Dedifferentiated amniotic fluid mesenchymal stem cell (primary cell): Measurements from ENCODE around the gene TRIM50.
"Not testable (repeated sequence)": the region's sequence is repeated elsewhere in the genome, so short reads cannot be mapped to it uniquely, and the experiment has no call there.

Source experiments
- DNase-seq: peaks from one replicate; pipeline ENCODE4 v3.0.0-alpha.2; 2016; ENCODE audit errors: extremely low spot score

The TRIM50 gene

DNA sequence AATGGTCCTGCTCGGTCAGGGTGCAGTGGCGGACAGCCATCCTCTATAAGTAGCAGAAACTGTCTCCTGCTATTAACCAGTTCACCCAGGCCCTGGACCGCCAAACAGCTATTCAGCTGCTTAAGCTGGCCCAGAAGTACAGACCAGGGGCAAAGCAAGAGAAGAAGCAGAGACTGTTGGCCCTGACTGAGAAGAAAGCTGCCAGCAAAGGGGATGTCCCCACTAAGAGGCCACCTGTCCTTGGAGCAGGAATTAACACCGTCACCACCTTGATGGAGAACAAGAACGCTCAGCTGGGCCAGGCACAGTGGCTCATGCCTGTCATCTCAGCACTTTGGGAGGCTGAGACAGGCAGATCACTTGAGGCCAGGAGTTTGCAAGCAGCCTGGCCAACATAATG, 13.6 kb downstream of the TRIM50 start:
- DNase-seq: no peak

DNA sequence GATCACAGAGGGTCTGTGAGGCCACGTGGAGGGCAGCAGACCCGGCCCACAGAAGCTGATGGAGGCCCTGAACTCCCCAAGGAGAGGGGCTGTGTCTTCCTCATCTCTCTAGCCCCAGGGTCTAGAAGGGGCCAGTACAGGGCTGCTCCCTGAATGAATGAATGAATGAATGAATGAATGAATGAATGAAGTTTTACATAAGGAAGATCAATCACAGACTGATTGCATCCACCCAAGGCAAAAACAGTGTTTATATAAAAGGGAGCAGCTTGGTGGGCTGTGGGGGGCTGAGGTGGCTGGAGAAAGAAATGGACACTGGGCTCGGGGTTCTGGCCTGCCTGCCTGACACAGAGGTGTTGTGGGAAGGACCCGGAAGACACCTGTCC, 14.4 kb downstream of the TRIM50 start:
- no peak for DNase-seq

DNA sequence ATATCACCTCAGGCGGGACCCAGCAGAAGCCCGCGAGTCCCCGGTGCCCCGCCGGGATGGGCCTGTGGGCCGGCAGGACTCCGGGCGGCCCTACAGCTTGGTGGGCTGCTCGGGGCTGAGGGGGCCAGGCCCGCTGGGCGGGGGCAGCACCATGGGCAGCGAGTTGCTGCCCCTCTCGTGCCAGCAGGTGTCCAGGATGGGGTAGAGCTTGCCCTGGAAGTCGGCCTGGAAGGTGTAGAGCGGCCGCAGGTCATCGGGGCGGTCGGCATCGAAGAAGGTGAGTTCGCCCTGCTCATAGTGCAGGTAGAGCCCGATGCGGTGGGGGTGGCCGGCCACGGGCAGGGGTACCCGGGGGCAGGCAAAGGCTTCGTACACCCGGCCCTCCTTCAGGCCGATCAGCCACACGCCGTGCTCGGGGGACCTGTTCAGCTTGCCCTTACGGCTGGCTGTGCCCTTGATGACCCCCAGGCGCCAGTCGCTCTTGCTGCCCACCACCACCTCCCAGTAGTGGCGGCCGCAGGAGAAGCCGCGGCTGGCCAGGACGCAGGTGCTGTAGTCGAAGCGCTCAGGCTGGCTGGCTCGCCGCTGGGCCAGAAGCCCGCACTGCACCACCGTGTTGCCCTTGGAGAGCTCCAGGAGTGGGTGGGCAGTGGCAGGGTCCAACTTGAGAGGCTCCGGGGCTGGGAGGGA, 14.9 kb downstream of the TRIM50 start:
- no peak for DNase-seq

DNA sequence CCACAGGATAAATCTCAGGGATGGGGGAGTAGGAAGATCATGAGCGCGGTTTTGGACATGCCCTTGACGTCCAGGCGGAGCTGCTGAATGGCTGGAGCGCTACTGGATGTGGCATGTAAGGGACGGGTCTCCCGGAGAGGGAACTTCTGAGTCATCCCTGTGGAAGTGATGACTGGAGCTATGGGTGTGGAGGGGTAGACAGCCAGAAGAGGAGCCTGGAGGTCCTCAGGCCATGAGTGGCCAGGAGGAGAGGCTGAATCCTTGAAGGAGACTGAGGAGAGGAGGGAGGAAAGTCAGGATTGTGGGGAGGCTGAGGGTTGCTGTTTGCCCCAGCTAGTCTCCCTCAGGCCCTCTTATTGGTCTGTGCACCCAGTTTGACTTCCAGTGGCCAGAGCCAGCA, 16.5 kb downstream of the TRIM50 start:
- DNase-seq: not testable (repeated sequence)

DNA sequence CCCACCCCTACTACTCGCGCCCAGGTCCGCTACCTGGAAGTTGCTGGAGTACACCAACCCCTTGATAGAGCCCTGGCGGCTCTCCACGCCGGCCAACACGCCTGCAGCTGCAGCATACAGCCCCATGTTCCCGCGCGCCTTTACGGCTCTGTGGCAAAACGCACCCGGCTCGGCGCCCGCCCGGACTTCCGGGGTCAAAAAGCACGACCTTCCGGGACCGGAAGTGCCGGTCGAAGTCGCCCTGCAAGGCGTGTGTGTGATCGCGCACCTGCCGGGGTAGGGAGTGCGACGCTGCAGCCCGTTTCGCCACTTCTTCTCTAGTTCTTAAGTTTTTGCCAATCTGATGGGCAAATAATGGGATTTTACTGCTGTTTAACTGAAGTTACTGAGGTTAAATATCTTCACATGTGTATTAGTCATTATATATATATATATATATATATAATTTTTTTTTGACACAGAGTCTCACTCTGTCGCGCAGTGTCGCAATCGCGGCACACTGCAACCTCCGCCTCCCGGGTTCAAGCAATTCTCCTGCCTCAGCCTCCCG, 19.1 kb downstream of the TRIM50 start, which contains the start of gene NSUN5:
NSUN5 (minus strand) TSS at position 162 of the 550 bp plus-strand sequence; CDS start at position 126, 36 bp downstream.
- DNase-seq: no peak

DNA sequence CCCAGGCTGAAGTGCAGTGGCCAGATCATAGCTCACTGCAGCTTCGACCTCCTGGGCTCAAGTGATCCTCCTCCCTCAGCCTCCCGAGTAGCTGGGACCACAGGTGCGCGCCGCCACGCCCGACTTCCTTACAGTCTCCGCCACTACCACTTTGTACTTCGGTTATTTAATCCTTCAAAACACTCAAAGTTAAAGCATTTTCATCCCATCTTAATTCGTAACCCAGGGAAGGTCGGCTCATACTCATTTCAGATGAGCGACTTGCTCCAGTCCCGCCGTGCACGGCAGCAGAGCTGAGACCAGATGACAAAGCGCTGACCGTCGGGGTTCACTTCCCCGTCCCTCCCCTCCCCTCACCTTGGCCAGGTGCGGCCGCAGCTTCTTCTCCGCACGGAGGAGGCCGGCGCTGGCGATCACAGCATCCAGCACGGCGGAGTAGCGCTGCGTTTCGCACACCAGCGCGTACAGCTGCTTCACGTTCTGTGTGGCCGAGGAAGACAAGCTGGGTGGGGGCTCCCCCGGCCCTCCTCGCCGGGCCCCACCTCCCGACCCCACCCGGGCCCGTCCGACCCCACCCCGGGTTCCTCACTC, 19.7 kb downstream of the TRIM50 start:
- no peak for DNase-seq

DNA sequence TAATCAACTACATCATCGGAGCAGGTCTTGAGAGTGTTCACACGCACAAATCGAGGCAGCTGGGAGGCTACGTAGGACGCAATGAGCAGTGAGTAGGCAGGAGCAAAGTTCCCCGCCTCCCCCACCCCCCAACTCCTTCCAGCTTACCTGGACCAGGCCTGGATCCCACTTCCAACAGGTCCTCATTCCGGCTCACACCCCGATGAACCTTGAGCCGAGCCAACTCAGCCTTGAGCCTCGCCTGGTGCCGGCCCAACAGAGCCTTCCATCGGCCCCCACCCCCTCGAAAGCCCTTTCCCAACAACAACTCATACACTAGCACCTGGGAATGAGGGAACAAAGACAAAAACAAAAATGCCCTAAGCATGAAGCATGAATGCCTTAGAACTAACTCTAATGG, 20.4 kb downstream of the TRIM50 start:
- DNase-seq: no peak

DNA sequence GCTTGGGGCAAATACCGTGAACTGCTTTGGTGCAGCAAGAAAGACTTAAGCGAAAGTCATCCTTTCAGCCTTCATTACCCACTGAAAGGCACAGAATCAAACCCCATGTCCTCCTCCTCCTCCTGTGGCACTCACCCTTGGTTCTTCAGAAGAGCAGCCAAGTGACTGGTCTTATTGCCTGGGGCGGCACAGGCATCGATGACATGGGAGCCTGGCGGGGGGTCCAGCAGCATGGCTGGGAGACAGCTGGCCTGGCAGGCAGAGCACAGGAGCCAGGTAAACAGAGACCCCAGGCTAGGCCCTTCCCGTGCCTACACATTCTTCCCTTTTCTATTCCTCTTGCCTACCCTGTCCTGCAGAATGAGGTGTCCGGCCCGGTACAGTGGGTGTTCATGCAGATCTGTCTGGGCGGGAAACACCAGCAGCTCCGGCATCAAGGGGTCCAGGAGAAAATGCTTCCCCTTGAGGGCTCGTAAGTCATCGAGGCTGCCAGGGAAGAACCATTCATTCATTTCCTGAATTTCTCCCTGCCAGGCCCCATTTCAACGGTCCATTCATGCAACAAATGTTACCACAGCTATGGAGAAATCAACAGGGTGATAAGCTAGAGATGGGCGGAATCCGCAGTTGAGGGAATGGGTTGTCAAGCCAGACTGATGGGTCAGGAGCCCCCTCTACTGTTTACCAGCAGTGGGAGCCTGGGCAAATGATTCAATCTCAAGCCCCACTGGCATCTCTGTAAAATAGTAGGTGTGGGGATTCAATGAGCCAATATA, 23.1 kb downstream of the TRIM50 start:
- DNase-seq: not testable (repeated sequence)

DNA sequence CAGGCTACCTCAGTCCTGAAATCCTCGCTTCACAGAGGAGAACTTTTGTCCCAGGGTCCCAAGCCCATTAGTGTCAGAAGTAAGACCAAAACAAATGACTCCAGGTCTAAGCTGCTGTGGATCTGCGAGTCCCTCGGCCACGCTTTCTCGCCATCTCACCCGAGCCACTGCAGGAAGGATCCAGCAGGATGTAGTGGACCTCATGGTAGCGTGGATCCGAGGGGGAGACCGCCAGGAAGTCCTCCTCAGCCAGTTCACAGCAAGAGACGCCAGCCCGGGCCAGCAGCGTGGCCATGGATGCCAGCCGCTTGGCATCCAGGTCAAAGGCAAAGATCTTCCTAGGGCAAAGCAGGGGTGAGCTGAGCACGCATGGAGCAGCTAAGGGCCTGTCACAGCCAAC, 23.8 kb downstream of the TRIM50 start:
- no peak for DNase-seq

DNA sequence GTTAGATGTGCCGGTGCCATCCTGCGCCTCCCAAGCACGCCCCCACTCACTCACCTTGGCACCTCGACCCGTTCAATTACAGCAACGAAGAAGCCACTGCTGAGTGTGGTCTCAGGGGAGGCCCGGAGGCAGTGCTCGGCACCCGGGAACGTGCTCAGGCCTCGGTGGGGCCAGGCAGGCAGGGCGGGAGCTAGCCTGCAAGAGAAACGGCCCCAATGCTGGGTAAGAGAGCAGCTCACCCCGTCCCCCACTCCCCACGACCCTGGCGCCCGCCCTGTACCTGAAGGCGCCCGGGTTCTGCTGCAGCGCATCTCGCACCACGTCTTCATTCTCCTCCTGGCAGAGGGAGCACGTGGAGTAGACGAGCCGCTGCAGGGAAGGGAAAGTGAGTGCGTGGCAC, 24.3 kb downstream of the TRIM50 start:
- DNase-seq: no peak

DNA sequence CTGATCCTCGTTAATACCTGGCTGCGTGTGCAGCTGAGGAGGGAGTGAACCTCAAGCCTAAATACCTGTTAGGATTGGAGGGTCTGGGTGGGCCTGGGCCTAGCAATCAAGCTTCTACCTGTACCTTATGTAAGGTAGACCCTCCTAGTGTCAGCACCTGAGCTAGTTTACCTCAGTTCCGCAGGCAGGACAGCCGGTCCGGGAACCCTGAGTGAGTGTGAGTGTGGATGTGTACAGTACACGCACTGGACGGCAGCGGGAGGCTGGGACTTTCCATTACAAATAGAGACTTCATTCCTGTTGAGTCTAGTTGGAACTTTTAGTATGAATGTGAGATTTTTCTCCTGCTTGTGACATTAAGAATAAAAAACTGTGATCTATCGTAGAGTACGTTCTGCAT, 25.0 kb downstream of the TRIM50 start:
- DNase-seq: not testable (repeated sequence)

DNA sequence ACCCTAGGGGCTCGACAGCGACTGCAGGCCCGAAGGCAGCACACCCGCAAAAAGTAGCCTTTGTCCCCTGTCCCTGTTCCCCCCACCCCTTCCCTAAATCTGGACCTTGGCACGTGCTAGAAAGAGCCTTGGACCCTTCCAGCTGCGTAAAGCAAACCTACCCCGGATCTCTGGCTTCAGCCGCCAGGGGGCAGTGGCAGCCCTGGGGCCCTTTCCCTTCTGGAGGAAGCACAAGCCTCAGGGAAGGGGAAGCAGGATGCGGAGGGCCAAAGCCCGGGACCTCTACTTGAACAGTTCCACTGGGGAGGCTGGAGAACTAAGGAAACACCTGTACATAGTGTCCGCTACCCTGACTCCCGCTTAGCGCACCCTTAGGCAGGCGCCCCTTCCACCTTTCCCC, 26.8 kb downstream of the TRIM50 start:
- not testable (repeated sequence) for DNase-seq

DNA sequence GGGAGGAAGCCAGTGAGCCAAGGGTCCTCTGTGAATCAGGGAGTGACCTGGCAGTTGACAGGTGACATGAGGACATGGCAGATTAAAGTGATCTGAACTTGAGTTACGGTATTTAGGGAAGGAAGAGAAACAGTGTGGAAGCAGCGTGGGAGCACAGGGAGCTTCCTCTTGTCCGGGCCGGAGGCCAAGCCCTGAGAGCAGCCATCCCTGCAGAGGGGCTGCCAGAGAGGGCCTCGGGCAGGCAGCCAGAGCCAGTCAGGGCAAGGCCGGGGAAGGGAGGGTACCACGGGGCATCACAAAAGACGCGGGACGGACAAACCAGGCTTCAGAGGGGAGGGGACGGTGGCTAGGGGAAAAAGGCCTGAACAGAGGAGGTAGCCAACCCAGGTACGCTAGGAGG, 28.1 kb downstream of the TRIM50 start:
- not testable (repeated sequence) for DNase-seq

DNA sequence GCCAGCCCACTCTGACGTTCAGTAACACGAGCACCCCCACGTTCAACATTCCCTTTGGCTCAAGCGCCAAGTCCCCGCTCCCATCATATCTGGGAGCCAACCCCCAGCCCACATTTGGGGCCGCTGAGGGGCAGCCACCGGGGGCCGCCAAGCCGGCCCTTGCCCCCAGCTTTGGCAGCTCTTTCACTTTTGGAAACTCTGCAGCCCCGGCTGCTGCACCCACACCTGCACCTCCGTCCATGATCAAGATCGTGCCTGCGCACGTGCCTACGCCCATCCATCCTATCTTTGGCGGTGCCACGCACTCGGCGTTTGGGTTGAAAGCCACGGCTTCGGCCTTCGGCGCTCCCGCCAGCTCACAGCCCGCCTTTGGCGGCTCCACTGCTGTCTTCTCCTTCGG, 30.2 kb downstream of the TRIM50 start:
- DNase-seq: not testable (repeated sequence)

DNA sequence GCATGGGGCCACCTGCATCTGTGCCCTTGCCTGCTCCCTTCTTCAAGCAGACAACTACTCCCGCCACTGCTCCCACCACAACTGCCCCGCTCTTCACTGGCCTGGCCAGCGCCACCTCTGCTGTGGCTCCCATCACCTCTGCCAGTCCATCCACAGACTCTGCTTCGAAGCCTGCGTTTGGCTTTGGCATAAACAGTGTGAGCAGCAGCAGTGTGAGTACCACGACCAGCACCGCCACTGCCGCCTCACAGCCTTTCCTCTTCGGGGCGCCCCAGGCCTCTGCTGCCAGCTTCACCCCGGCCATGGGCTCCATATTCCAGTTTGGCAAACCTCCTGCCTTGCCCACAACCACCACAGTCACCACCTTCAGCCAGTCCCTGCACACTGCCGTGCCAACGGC, 30.6 kb downstream of the TRIM50 start:
- DNase-seq: not testable (repeated sequence)

DNA sequence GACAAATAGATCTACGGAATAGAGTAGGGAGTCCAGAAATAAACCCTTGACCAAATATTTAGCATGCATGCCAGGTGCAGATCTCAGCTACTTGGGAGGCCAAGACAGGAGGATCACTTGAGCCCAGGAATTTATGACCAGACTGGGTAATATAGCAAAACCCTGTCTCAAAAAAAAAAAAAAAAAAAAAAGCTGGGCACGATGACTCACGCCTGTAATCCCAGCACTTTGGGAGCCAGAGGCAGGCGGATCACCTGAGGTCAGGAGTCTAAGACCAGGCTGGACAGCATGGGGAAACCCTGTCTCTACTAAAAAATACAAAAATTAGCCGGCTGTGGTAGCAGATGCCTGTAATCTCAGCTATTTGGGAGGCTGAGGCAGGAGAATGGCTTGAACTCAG, 50.7 kb downstream of the TRIM50 start:
- not testable (repeated sequence) for DNase-seq

DNA sequence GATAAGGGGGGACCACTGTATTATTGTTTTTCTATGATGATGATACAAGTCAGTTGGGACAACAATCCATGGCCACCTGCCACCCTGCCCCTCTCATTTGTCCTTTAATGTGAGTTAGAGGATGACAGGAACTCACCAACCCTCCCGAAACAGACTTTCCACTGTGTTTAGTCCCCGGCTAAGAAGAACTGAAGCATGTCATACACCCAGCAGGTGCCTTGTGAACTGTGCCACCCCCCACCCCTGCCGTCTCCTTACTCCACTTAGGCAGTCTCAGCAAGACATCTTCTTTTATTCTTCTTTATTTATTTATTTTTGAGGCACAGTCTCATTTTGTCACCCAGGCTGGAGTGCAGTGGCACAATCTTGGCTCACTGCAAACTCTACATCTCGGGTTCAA, 60.1 kb downstream of the TRIM50 start:
- not testable (repeated sequence) for DNase-seq

DNA sequence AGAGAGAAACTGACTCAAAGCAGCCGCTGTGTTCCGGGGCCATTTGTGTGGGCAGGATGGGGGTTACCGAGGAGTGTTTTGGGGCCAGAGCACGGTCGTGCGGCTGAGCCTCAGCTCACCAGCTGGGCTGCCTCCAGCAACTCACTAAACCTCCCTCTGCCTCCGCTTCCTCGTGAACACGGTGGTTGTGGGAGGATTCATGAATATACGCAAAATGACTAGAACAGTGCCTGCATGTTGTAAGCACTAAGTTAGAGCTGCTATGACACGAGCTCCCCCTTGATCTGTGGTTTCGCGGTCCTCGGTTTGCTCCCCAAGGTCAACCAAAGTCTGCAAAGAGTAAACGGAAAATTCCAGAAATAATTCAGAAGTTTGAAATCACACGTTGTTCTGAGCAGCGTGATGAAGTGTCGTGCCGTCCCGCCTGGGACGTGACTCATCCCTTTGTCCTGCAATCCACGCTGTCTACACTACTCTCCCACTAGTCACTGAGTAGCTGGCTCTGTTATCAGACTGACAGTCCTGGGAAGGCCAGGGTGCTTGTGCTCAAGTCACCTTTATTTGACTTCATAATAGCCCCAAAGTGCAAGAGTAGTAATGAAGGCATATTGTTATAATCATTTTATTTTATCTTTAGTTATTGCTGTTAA, 61.0 kb downstream of the TRIM50 start:
- not testable (repeated sequence) for DNase-seq
